IMR-90 (cell line): ENCODE measurements around the gene BTBD2. TPM values are rescaled to one million over a fixed set of nuclear protein-coding genes. Genes with fewer than 3 reads are reported as not detected.

Experiments used
- ATAC-seq: fragments of 200-7000 bp; cut with Tn5 transposase; 2 replicates; pipeline ENCODE4 v1.9.1; 2020; ENCODE audit warnings: low read depth, mild to moderate bottlenecking, moderate library complexity
- BruUV-seq: library from RNA; stranded (reverse); fragments of 400-500 nt; replicated peaks from 2 replicates; lab custom pipeline; 2021; lab: Mats Ljungman, UMichigan
- CTCF ChIA-PET: fragments of 300-600 bp; formaldehyde crosslinking; extraction: SDS; loops from one replicate; lab custom pipeline; 2021; ENCODE audit warnings: antibody characterized with exemption; lab: Yijun Ruan, JAX
- POLR2A ChIA-PET: fragments of 300-600 bp; sonication (Branson Sonifier 250); formaldehyde crosslinking; loops from one replicate; lab custom pipeline; 2022; ENCODE audit warnings: antibody characterized with exemption; ENCODE audit not compliant: unreplicated experiment; lab: Charles Lee
- DNase-seq: peaks from one replicate; pipeline ENCODE4 v3.0.0; 2013
- H2AFZ ChIP-seq: replicated peaks from 2 replicates; pipeline ENCODE3; 2013; ENCODE audit warnings: low read length, mild to moderate bottlenecking; ENCODE audit not compliant: poor library complexity
- H2AK5ac ChIP-seq: 2 replicates; pipeline ENCODE4 v1.6.1; 2013; ENCODE audit warnings: low read depth, low read length, inconsistent platforms
- H2AK9ac ChIP-seq: replicated peaks from 2 replicates; pipeline ENCODE3; 2013; ENCODE audit warnings: mild to moderate bottlenecking, low read depth, low read length, moderate library complexity; ENCODE audit not compliant: poor library complexity
- H2BK120ac ChIP-seq: 2 replicates; pipeline ENCODE4 v1.6.1; 2013; ENCODE audit warnings: low read depth, low read length, inconsistent platforms
- H2BK15ac ChIP-seq: 3 replicates; pipeline ENCODE4 v1.6.1; 2013; ENCODE audit warnings: low read depth, low read length, inconsistent platforms
- H2BK20ac ChIP-seq: 2 replicates; pipeline ENCODE4 v1.6.1; 2013; ENCODE audit warnings: low read depth, mild to moderate bottlenecking, inconsistent platforms, low read length, moderate library complexity
- H2BK5ac ChIP-seq: 2 replicates; pipeline ENCODE4 v1.6.1; 2013; ENCODE audit warnings: mild to moderate bottlenecking, low read depth, low read length, inconsistent platforms; ENCODE audit not compliant: poor library complexity, severe bottlenecking
- H3K14ac ChIP-seq: replicated peaks from 2 replicates; pipeline ENCODE4 v1.6.1; 2013; ENCODE audit warnings: low read depth, low read length, inconsistent platforms
- H3K18ac ChIP-seq: 2 replicates; pipeline ENCODE4 v1.6.1; 2013; ENCODE audit warnings: low read depth, low read length, control low read depth
- H3K23ac ChIP-seq: 2 replicates; pipeline ENCODE4 v1.6.1; 2013; ENCODE audit warnings: low read depth, low read length, inconsistent platforms
- H3K27ac ChIP-seq: 2 replicates; pipeline ENCODE4 v1.5.1; 2013; ENCODE audit warnings: mild to moderate bottlenecking, control low read depth, low read length; ENCODE audit not compliant: insufficient read depth
- H3K27me3 ChIP-seq: 2 replicates; pipeline ENCODE4 v1.6.1; 2013; ENCODE audit warnings: low read length; ENCODE audit not compliant: control insufficient read depth, insufficient read depth
- H3K36me3 ChIP-seq: 2 replicates; pipeline ENCODE4 v1.6.1; 2013; ENCODE audit warnings: low read length, mixed read lengths; ENCODE audit not compliant: control insufficient read depth, insufficient read depth
- H3K4ac ChIP-seq: 2 replicates; pipeline ENCODE4 v1.6.1; 2013; ENCODE audit warnings: low read depth, low read length, inconsistent platforms
- H3K4me1 ChIP-seq: 2 replicates; pipeline ENCODE4 v1.6.1; 2013; ENCODE audit warnings: low read length, mixed read lengths; ENCODE audit not compliant: control insufficient read depth, insufficient read depth
- H3K4me2 ChIP-seq: 2 replicates; pipeline ENCODE4 v1.6.1; 2013; ENCODE audit warnings: low read depth, mild to moderate bottlenecking, control low read depth, low read length, moderate library complexity
- H3K4me3 ChIP-seq: 2 replicates; pipeline ENCODE4 v1.5.1; 2013; ENCODE audit warnings: low read depth, mild to moderate bottlenecking, control low read depth, low read length, moderate library complexity; ENCODE audit not compliant: insufficient read depth
- H3K56ac ChIP-seq: 2 replicates; pipeline ENCODE4 v1.6.1; 2013; ENCODE audit warnings: low read length, inconsistent platforms; ENCODE audit not compliant: insufficient read depth; ENCODE audit errors: extremely low read depth
- H3K79me1 ChIP-seq, 2 experiments: 2 replicates each; pipeline ENCODE4 v1.6.1; 2013; ENCODE audit warnings: low read length in 2 of 2, inconsistent platforms in 1 of 2, low read depth in 1 of 2
- H3K9ac ChIP-seq: 2 replicates; pipeline ENCODE4 v1.6.1; 2013; ENCODE audit warnings: low read depth, low read length, control low read depth
- H3K9me1 ChIP-seq: 2 replicates; pipeline ENCODE4 v1.6.1; 2013; ENCODE audit warnings: low read length, inconsistent platforms; ENCODE audit not compliant: insufficient read depth
- H3K9me3 ChIP-seq: 2 replicates; pipeline ENCODE4 v1.6.1; 2013; ENCODE audit warnings: low read length; ENCODE audit not compliant: control insufficient read depth, insufficient read depth
- H4K20me1 ChIP-seq: 2 replicates; pipeline ENCODE4 v1.6.1; 2013; ENCODE audit warnings: low read length, inconsistent platforms; ENCODE audit not compliant: insufficient read depth
- H4K5ac ChIP-seq: 2 replicates; pipeline ENCODE4 v1.6.1; 2013; ENCODE audit warnings: mild to moderate bottlenecking, low read depth, low read length, control low read depth
- H4K8ac ChIP-seq, 2 experiments: 2 replicates each; pipeline ENCODE4 v1.6.1; 2013; ENCODE audit warnings: low read depth in 2 of 2, low read length in 2 of 2, control low read depth in 1 of 2, inconsistent platforms in 1 of 2
- H4K91ac ChIP-seq: 2 replicates; pipeline ENCODE4 v1.6.1; 2013; ENCODE audit warnings: low read depth, low read length, inconsistent platforms; ENCODE audit not compliant: insufficient read depth
- CEBPB ChIP-seq: IDR thresholded peaks from 2 replicates; pipeline ENCODE4 v1.6.1; 2012; ENCODE audit warnings: low read depth, low read length, improper control_type of control experiment
- CHD1 ChIP-seq: IDR thresholded peaks from 2 replicates; pipeline ENCODE4 v1.6.1; 2012; ENCODE audit warnings: low read depth, low read length, improper control_type of control experiment
- RCOR1 ChIP-seq: IDR thresholded peaks from 2 replicates; pipeline ENCODE4 v1.6.1; 2012; ENCODE audit warnings: mild to moderate bottlenecking, low read length, improper control_type of control experiment; ENCODE audit not compliant: insufficient replicate concordance
- RFX5 ChIP-seq: IDR thresholded peaks from 2 replicates; pipeline ENCODE4 v1.8.0; 2012; ENCODE audit warnings: low read depth, mild to moderate bottlenecking, low read length, moderate library complexity
- USF2 ChIP-seq: fragments of 150-350 bp; IDR thresholded peaks from 2 replicates; pipeline ENCODE4 v1.6.1; 2017; ENCODE audit warnings: mild to moderate bottlenecking, antibody characterized with exemption, low read length, low read depth
- WGBS, 2 experiments: methylation state at CpG; one replicate each; pipeline versions ENCODE4 v1.1.5 to v1.1.7; 2013; ENCODE audit warnings: missing lambda C conversion rate in 2 of 2; ENCODE audit not compliant: insufficient read length in 1 of 2; ENCODE audit errors: extremely low coverage in 2 of 2; 5-methylcytosine and 5-hydroxymethylcytosine counted together
- dilution Hi-C: fragments of 300-500 bp; cut with HindIII; formaldehyde crosslinking; loops from one replicate; pipeline ENCODE4 v1.14.3; 2018; ENCODE audit warnings: low sequenced_read_pairs; ENCODE audit not compliant: unreplicated experiment
- in situ Hi-C: fragments of 300-500 bp; cut with MboI; formaldehyde crosslinking; loops from 3 replicates; pipeline ENCODE4 v1.14.3; 2019; ENCODE audit warnings: low sequenced_read_pairs, inconsistent platforms, mixed read lengths
- intact Hi-C: fragments of 100-400 bp; cut with micrococcal nuclease; formaldehyde crosslinking; loops from 2 replicates; pipeline ENCODE4 v1.10.0; 2022
- polyA plus RNA-seq, 3 experiments: library from polyadenylated mRNA; depleted of rRNA; stranded (reverse); fragments of >200 nt; gene quantifications; 2 replicates each; pipeline ENCODE4 v1.2.3, GENCODE V29; 2012; ENCODE audit warnings: low replicate concordance in 1 of 3
- total RNA-seq: library from RNA; depleted of rRNA; stranded (reverse); fragments of >200 nt; gene quantifications from 2 replicates; pipeline ENCODE4 v1.2.3, GENCODE V29; 2012

Gene BTBD2
- total and polyA plus RNA-seq, 2 of the 4 experiments (the other 2 are of a cell fraction) = 24.4 to 65.7 TPM

DNA sequence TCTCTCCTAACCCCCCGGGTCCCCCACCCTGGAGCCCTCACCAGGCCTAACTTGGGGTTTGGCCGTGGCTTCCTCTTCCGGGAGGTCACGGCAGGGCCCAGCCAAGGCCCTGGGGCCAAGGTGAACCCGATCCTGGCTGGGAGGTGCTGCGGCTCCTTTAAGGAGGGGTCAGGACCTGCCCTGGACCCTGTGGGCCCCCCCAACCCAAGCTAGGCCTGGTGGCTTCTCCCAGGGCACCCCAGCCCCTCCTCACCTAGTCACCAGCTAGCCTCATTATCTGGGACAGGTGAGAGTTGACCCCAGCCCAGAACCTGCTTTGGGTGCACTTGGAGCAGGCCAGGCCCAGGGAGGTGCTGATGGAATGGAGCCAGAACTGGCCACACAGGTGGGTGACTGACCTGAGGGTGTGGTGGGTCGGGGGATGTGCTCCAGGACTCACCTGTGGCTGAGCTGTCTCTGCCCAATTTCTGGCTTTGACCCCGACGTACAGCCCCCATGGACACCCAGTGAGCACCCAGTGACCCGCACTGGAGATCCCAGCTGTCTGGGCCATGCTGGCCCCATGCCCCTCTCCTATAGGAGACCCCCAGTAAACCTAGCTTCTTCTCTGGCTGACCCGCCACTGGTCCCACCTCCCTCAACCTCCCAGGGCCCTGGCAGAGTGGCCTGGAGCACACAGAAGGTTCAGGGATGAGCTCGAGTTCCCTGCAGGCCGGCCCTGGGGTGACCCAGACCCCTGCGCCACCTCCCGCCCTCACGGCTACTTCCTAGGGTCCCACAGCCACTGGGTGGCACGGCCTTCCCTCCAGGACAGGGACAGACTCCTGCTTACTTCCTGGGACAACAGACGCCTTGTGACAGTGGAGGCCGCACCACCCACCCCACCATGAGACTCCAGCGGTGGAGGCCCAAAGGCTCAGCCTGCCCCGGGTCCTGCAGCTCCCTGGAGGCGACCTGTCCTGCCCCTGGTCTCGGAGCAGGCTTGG, 42.3 kb upstream of the BTBD2 start:
- Histone ChIP-seq H3K4ac (peak overlapping the region; percentile 98), H2BK15ac (peak overlapping the region; percentile 72; the same call in 1 of the 3 replicates), H3K36me3 (no peaks in the 10 kb centered on the region), H3K18ac (no peak overlapping the region), H4K8ac (peak overlapping the region in 1 of 2 experiments; percentile 93; a peak in 2 of 4 replicates), H3K9ac (no peak overlapping the region), H3K4me2 (no peak overlapping the region), H3K27ac (no peak overlapping the region; the same call in 1 of the 2 replicates), H2AFZ (peak overlapping the region; percentile 58), H3K9me3 (no peaks in the 10 kb centered on the region), H3K14ac (no peak overlapping the region), H3K4me3 (no peak overlapping the region), H2BK120ac (peak overlapping the region; percentile 96; the same call in 1 of the 2 replicates), H2BK5ac (peak overlapping the region; percentile 75), H2AK5ac (peak overlapping the region; percentile 69; the same call in 1 of the 2 replicates), H2AK9ac (peak overlapping the region; percentile 91), H3K23ac (no peak overlapping the region), H3K9me1 (peaks cover 15% of the 10 kb centered on the region), H4K91ac (peak overlapping the region; percentile 97; the same call in 1 of the 2 replicates), H4K5ac (no peak overlapping the region; the same call in 1 of the 2 replicates), H3K27me3 (no peaks in the 10 kb centered on the region), H3K56ac (no peak overlapping the region), H3K79me1 (peaks cover 5 to 40% of the 10 kb centered on the region in 2 experiments; a peak in 3 of 4 replicates), H3K4me1 (peaks cover 32% of the 10 kb centered on the region), H4K20me1 (no peaks in the 10 kb centered on the region), H2BK20ac (peak overlapping the region; percentile 70)
- WGBS, 2 experiments = 60% methylated on average over 2 of the region's 23 CpGs; no CpG with 5 or more reads in 1 of the 2 experiments
- DNase-seq (no peak), ATAC-seq (no peak)
- dilution Hi-C loops = no loop called here
- ChIA-PET CTCF (no interaction called here), POLR2A (no interaction called here)
- intact Hi-C loops = no loop called here
- TF ChIP-seq USF2 (no peak), RCOR1 (no peak), RFX5 (no peak), CHD1 (no peak), CEBPB (no peak)
- in situ Hi-C loops = no loop called here
- BruUV-seq = no TSS peak
